Upper lobe of left lung (tissue), 4 donors: ENCODE results near the gene PTPRN2.

Source experiments
- EP300 ChIP-seq, 4 donors: sonication (generic); formaldehyde crosslinking; IDR thresholded peaks; one replicate each; pipeline ENCODE4 v1.5.1; 2017; ENCODE audit warnings: antibody characterized with exemption in 4 of 4, control low read depth in 2 of 4
- POLR2A ChIP-seq, 4 donors: fragments of 450-650 bp; IDR thresholded peaks; one replicate each; pipeline ENCODE4 v1.5.1; 2016 to 2017; ENCODE audit warnings: antibody characterized with exemption in 4 of 4, mild to moderate bottlenecking in 2 of 4
- TF ChIP-seq, protein P1 (sequence below), 6 experiments: fragments of 450-650 bp in 4 of 6; fragments of 200-600 bp in 2 of 6; sonication (generic) in 2 of 6; IDR thresholded peaks; one replicate each; pipeline ENCODE4 v1.5.1; 2016 to 2019; ENCODE audit warnings: antibody characterized with exemption in 6 of 6

GRCh38 chr7:158259141-158259540, 328.5 kb downstream of the PTPRN2 start:
- TF ChIP-seq POLR2A (IDR thresholded peaks at IDR 0.05) (no peak), EP300 (IDR thresholded peaks at IDR 0.05) (no peak)
- TF ChIP-seq, protein P1, sequence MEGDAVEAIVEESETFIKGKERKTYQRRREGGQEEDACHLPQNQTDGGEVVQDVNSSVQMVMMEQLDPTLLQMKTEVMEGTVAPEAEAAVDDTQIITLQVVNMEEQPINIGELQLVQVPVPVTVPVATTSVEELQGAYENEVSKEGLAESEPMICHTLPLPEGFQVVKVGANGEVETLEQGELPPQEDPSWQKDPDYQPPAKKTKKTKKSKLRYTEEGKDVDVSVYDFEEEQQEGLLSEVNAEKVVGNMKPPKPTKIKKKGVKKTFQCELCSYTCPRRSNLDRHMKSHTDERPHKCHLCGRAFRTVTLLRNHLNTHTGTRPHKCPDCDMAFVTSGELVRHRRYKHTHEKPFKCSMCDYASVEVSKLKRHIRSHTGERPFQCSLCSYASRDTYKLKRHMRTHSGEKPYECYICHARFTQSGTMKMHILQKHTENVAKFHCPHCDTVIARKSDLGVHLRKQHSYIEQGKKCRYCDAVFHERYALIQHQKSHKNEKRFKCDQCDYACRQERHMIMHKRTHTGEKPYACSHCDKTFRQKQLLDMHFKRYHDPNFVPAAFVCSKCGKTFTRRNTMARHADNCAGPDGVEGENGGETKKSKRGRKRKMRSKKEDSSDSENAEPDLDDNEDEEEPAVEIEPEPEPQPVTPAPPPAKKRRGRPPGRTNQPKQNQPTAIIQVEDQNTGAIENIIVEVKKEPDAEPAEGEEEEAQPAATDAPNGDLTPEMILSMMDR (IDR thresholded peaks at IDR 0.05) = no peak
